Testis (tissue), 3 donors: ENCODE data around the gene SDR42E2. TPM values are rescaled to one million over a fixed set of nuclear protein-coding genes. Genes with fewer than 3 reads are reported as not detected.
A peak's percentile ranks its signal among the peaks of the same experiment; 100 is the strongest.

Experiments used
- DNase-seq: peaks from one replicate; pipeline ENCODE4 v3.0.0-alpha.2; 2019
- H3K27ac ChIP-seq, 2 donors: fragments of 200-600 bp; sonication (generic); one replicate each; pipeline ENCODE4 v1.5.1; 2019
- H3K27me3 ChIP-seq: fragments of 200-600 bp; sonication (generic); one replicate; pipeline ENCODE4 v1.5.1; 2019
- H3K36me3 ChIP-seq: fragments of 200-600 bp; sonication (generic); one replicate; pipeline ENCODE4 v1.5.1; 2017; ENCODE audit warnings: low read depth; ENCODE audit errors: missing control alignments
- H3K4me1 ChIP-seq: fragments of 200-600 bp; sonication (generic); one replicate; pipeline ENCODE4 v1.5.1; 2019
- H3K4me3 ChIP-seq, 2 donors: fragments of 200-600 bp; sonication (generic); one replicate each; pipeline ENCODE4 v1.5.1; 2017 to 2019
- H3K9me3 ChIP-seq: fragments of 200-600 bp; sonication (generic); one replicate; pipeline ENCODE4 v1.5.1; 2017
- CTCF ChIP-seq, 3 experiments: fragments of 450-650 bp in 2 of 3; fragments of 200-600 bp in 1 of 3; sonication (generic) in 1 of 3; IDR thresholded peaks; one replicate each; pipeline ENCODE4 v1.5.1; 2016 to 2019; ENCODE audit warnings: antibody characterized with exemption in 3 of 3, mild to moderate bottlenecking in 2 of 3, moderate library complexity in 1 of 3
- POLR2A ChIP-seq: fragments of 450-650 bp; IDR thresholded peaks from one replicate; pipeline ENCODE4 v1.6.1; 2017; ENCODE audit warnings: antibody characterized with exemption, mild to moderate bottlenecking, moderate library complexity
- WGBS, 2 donors: methylation state at CpG; one replicate each; pipeline ENCODE4 v1.1.5; 2018; 5-methylcytosine and 5-hydroxymethylcytosine counted together
- intact Hi-C: fragments of 100-400 bp; cut with DNase I; formaldehyde crosslinking; loops from one replicate; pipeline ENCODE4 v1.15.1; 2023; ENCODE audit warnings: low total_unique reads
- polyA plus RNA-seq: library from polyadenylated mRNA; stranded (reverse); fragments of 350-450 nt; fragmentation: Illumina TruSeq; extraction: RNeasy Lipid Tissue Mini Kit (QIAGEN cat#74804); gene quantifications from one replicate; pipeline ENCODE4 v1.2.3, GENCODE V29; 2014; ENCODE audit warnings: low read depth, low replicate concordance; ENCODE audit not compliant: insufficient read depth
- total RNA-seq, 2 donors: library from RNA; depleted of rRNA; stranded (reverse); fragments of >200 nt; gene quantifications; one replicate each; pipeline ENCODE4 v1.2.3, GENCODE V29; 2016

The SDR42E2 gene
- total and polyA plus RNA-seq, 3 donors from 2014 or later: 0.31 to 1.4 (median 0.31) TPM

- DNase-seq: peak; percentile 36
- Histone ChIP-seq H3K36me3 (no peaks in the 10 kb centered on the region), H3K4me3 (no peak overlapping the region), H3K27ac (no peak overlapping the region), H3K27me3 (no peaks in the 10 kb centered on the region), H3K4me1 (peaks cover 7% of the 10 kb centered on the region), H3K9me3 (no peaks in the 10 kb centered on the region)
- TF ChIP-seq CTCF (IDR thresholded peaks at IDR 0.05): no peak
- no peak for TF ChIP-seq POLR2A
- intact Hi-C loops: no loop called here
- WGBS, 2 donors: 69 to 74% methylated on average over 8 to 18 of the region's 18 CpGs
Observed at GRCh38 chr16:22217890-22218730, 55.8 kb downstream of the SDR42E2 start.

- H3K4me3 ChIP-seq: no peak overlapping the region
- no peak for DNase-seq
- intact Hi-C loops: no loop called here
- no peaks in the 10 kb centered on the region for H3K36me3 ChIP-seq
- no peak overlapping the region for H3K27ac ChIP-seq
- no peaks in the 10 kb centered on the region for H3K9me3 ChIP-seq
- peaks cover 7% of the 10 kb centered on the region for H3K4me1 ChIP-seq
- no peaks in the 10 kb centered on the region for H3K27me3 ChIP-seq
- TF ChIP-seq POLR2A (no peak), CTCF (IDR thresholded peaks at IDR 0.05) (no peak)
- WGBS, 2 donors: 92 to 98% methylated on average over 3 of the region's 3 CpGs
Observed at GRCh38 chr16:22219389-22220068, 57.2 kb downstream of the SDR42E2 start.

GRCh38 chr16:22220069-22220440, 57.7 kb downstream of the SDR42E2 start:
- Histone ChIP-seq H3K4me3 (no peak overlapping the region), H3K36me3 (no peaks in the 10 kb centered on the region), H3K27me3 (no peaks in the 10 kb centered on the region), H3K27ac (no peak overlapping the region), H3K9me3 (no peaks in the 10 kb centered on the region), H3K4me1 (peaks cover 7% of the 10 kb centered on the region)
- TF ChIP-seq CTCF (IDR thresholded peaks at IDR 0.05) (no peak), POLR2A (no peak)
- 78 to 87% methylated on average over 11 of the region's 11 CpGs for WGBS, 2 donors
- intact Hi-C loops: no loop called here
- no peak for DNase-seq

GRCh38 chr16:22220714-22221113, 58.4 kb downstream of the SDR42E2 start:
- H3K27ac ChIP-seq: no peak overlapping the region

More at GRCh38 chr16:22220714-22221113, 58.4 kb downstream of the SDR42E2 start:
- intact Hi-C loops: no loop called here
- Histone ChIP-seq H3K27me3 (no peaks in the 10 kb centered on the region), H3K4me3 (no peak overlapping the region), H3K4me1 (peaks cover 7% of the 10 kb centered on the region), H3K9me3 (no peaks in the 10 kb centered on the region), H3K36me3 (no peaks in the 10 kb centered on the region)
- 62 to 64% methylated on average over 6 to 9 of the region's 9 CpGs for WGBS, 2 donors
- TF ChIP-seq POLR2A: no peak
- no peak for TF ChIP-seq CTCF (IDR thresholded peaks at IDR 0.05)
- peak; percentile 73 for DNase-seq
